Loucy (cell line): Measurements from ENCODE around the gene DHRS13.
"Not testable (repeated sequence)": the region's sequence is repeated elsewhere in the genome, so short reads cannot be mapped to it uniquely, and the experiment has no call there.

Experiments
- H2AFZ ChIP-seq: fragments of 200-600 bp; sonication (generic); 2 replicates; pipeline ENCODE4 v1.6.0; 2016; ENCODE audit warnings: antibody characterized with exemption, mild to moderate bottlenecking, low read length, moderate library complexity
- H3F3A ChIP-seq: fragments of 200-600 bp; 2 replicates; pipeline ENCODE4 v1.6.0; 2016; ENCODE audit warnings: antibody characterized with exemption, low read depth, mild to moderate bottlenecking
- H3K27me3 ChIP-seq: fragments of 200-600 bp; sonication (generic); 2 replicates; pipeline ENCODE4 v1.6.1; 2014; ENCODE audit warnings: low read length, mild to moderate bottlenecking; ENCODE audit not compliant: insufficient read depth, poor library complexity, severe bottlenecking
- H3K36me3 ChIP-seq: fragments of 200-600 bp; sonication (generic); 2 replicates; pipeline ENCODE4 v1.6.1; 2016; ENCODE audit warnings: low read length; ENCODE audit not compliant: insufficient read depth
- H3K4me1 ChIP-seq: fragments of 200-600 bp; sonication (generic); 2 replicates; pipeline ENCODE4 v1.5.1; 2014; ENCODE audit warnings: low read length, mild to moderate bottlenecking; ENCODE audit not compliant: insufficient read depth, poor library complexity, severe bottlenecking
- H3K4me2 ChIP-seq: fragments of 200-600 bp; sonication (generic); 2 replicates; pipeline ENCODE4 v1.6.0; 2014; ENCODE audit warnings: antibody characterized with exemption, low read length, low read depth, mild to moderate bottlenecking; ENCODE audit not compliant: poor library complexity, severe bottlenecking
- H3K4me3 ChIP-seq: fragments of 200-600 bp; sonication (generic); 2 replicates; pipeline ENCODE4 v1.5.1; 2014; ENCODE audit warnings: low read length, mild to moderate bottlenecking, mixed read lengths; ENCODE audit not compliant: poor library complexity, severe bottlenecking
- H3K79me2 ChIP-seq: fragments of 200-600 bp; sonication (generic); 2 replicates; pipeline ENCODE4 v1.6.1; 2014; ENCODE audit warnings: low read length; ENCODE audit not compliant: insufficient read depth
- H3K9ac ChIP-seq: fragments of 200-600 bp; sonication (generic); 2 replicates; pipeline ENCODE4 v1.6.0; 2014; ENCODE audit warnings: mild to moderate bottlenecking, low read depth, low read length, moderate library complexity; ENCODE audit not compliant: poor library complexity, severe bottlenecking
- H3K9me2 ChIP-seq: fragments of 200-600 bp; sonication (generic); replicated peaks from 2 replicates; pipeline ENCODE4 v1.6.1; 2016; ENCODE audit warnings: low read depth, low read length, mixed read lengths
- H3K9me3 ChIP-seq: fragments of 200-600 bp; sonication (generic); 2 replicates; pipeline ENCODE4 v1.6.1; 2014; ENCODE audit warnings: mild to moderate bottlenecking, antibody characterized with exemption, low read length, low read depth; ENCODE audit not compliant: insufficient read depth
- H4K20me1 ChIP-seq: fragments of 200-600 bp; sonication (generic); 2 replicates; pipeline ENCODE4 v1.6.0; 2014; ENCODE audit warnings: antibody characterized with exemption, low read length, mild to moderate bottlenecking; ENCODE audit not compliant: insufficient read depth, poor library complexity, severe bottlenecking
- CTCF ChIP-seq: fragments of 200-600 bp; sonication (generic); conservative IDR thresholded peaks from 2 replicates; pipeline ENCODE4 v1.5.1; 2014; ENCODE audit warnings: mild to moderate bottlenecking, antibody characterized with exemption, low read length

The DHRS13 gene

GRCh38 chr17:28848667-28849066 lies 54.2 kb downstream of the DHRS13 start:
- not testable (repeated sequence) for H3F3A ChIP-seq, H2AFZ ChIP-seq, H3K36me3 ChIP-seq, H3K9me3 ChIP-seq, H3K9me2 ChIP-seq, H3K27me3 ChIP-seq, H3K4me2 ChIP-seq, H3K4me1 ChIP-seq, H4K20me1 ChIP-seq, H3K79me2 ChIP-seq, H3K4me3 ChIP-seq, H3K9ac ChIP-seq
- peak; percentile 60 for TF ChIP-seq CTCF
